GM21576 (cell line): ENCODE measurements around the gene JKAMP.

Experiments
- ATAC-seq: cut with Tn5 transposase; IDR thresholded peaks from one replicate; pipeline ENCODE4 v1.9.1; 2021; ENCODE audit warnings: mild to moderate bottlenecking, moderate library complexity; ENCODE audit not compliant: unreplicated experiment

The JKAMP gene

GRCh38 chr14:59480166-59480565, 4.2 kb upstream of the JKAMP start:
- no peak for ATAC-seq

- no peak for ATAC-seq
These were observed 2.9 kb upstream of the JKAMP start for GRCh38 chr14:59481407-59481806.

GRCh38 chr14:59481871-59482540, 2.3 kb upstream of the JKAMP start:
- no peak for ATAC-seq

- no peak for ATAC-seq
These were observed 1.6 kb upstream of the JKAMP start for GRCh38 chr14:59482541-59483331.

- no peak for ATAC-seq
These were observed 954 bp upstream of the JKAMP start for GRCh38 chr14:59483363-59483762.

- peak; percentile 41 for ATAC-seq
These were observed 390 bp downstream of the JKAMP start for GRCh38 chr14:59484639-59485175.

- no peak for ATAC-seq
These were observed 6.4 kb downstream of the JKAMP start for GRCh38 chr14:59490756-59491155.

GRCh38 chr14:59492384-59492783, 8.1 kb downstream of the JKAMP start:
- ATAC-seq = no peak

GRCh38 chr14:59500732-59501131, 16.4 kb downstream of the JKAMP start:
- no peak for ATAC-seq

- ATAC-seq = no peak
These were observed 18.9 kb downstream of the JKAMP start for GRCh38 chr14:59503256-59503655.

- peak; percentile 84 for ATAC-seq
These were observed 22.9 kb downstream of the JKAMP start for GRCh38 chr14:59507063-59507751.

GRCh38 chr14:59507752-59508103, 23.4 kb downstream of the JKAMP start:
- ATAC-seq = no peak

- ATAC-seq = no peak
These were observed 24.8 kb downstream of the JKAMP start for GRCh38 chr14:59509101-59509500.

GRCh38 chr14:59510001-59510400, 25.7 kb downstream of the JKAMP start:
- ATAC-seq = no peak

GRCh38 chr14:59510966-59511365, 26.6 kb downstream of the JKAMP start:
- ATAC-seq = no peak

GRCh38 chr14:59511916-59512575, 27.7 kb downstream of the JKAMP start:
- no peak for ATAC-seq

- no peak for ATAC-seq
These were observed 35.9 kb downstream of the JKAMP start for GRCh38 chr14:59520224-59520623.

- ATAC-seq = no peak
These were observed 44.9 kb downstream of the JKAMP start for GRCh38 chr14:59529189-59529588.

- no peak for ATAC-seq
These were observed 46.0 kb downstream of the JKAMP start for GRCh38 chr14:59530349-59530748.

- ATAC-seq = no peak
These were observed 48.1 kb downstream of the JKAMP start for GRCh38 chr14:59532419-59532818.

GRCh38 chr14:59534361-59534987, 50.2 kb downstream of the JKAMP start:
- no peak for ATAC-seq
